GM12874 (cell line): Measurements from ENCODE around the gene ANKRD27.

Experiments
- CTCF ChIP-seq: IDR thresholded peaks from 2 replicates; pipeline ENCODE4 v1.5.1; 2011; ENCODE audit warnings: low read depth, mild to moderate bottlenecking, control low read depth, low read length, moderate library complexity; ENCODE audit not compliant: insufficient read depth

The ANKRD27 gene

GRCh38 chr19:32598022-32598421 is 77.0 kb downstream of the ANKRD27 start:
- TF ChIP-seq CTCF = no peak

- no peak for TF ChIP-seq CTCF
Measured at GRCh38 chr19:32595491-32595890, 79.5 kb downstream of the ANKRD27 start.

DNA sequence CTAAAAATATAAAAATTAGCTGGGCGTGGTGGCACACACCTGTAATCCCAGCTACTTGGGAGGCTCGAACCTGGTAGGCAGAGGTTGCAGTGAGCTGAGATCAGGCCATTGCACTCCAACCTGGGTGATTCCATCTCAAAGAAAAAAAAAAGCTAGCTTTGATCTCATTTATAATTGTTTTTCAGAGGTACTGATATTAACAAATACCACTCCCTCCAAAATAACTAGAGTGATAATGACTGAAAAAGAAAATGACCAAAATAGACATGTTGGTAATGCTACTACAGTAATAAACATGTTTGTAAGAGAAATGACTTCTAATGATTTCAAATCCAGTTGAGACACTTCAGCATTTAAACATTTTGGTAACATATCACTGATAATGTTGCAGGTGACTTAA is 81.0 kb downstream of the ANKRD27 start:
- TF ChIP-seq CTCF = no peak

DNA sequence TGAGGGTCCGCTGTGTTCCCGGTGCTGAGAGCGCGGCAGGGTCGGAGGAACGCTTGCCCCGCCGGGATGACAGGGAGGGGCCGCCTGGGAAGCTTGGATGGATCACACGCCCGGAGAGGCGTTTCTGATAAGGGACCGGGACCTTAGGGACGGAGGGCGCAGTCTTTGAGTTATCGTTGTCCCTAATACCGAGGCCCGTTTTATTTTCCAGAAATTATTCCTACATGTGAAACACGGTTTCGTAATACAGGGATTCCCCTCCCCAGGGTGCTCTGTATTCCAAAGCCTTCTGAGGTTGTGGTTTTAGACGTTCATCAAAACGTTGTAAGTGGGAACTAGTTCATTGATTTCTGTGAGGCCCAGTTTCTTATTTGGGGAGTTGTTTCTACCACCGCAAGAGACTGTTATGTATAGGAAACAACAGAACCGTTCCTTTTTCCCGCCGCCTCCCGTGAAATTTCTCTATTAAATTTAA is 93.2 kb downstream of the ANKRD27 start:
- TF ChIP-seq CTCF = no peak

GRCh38 chr19:32580901-32581704 is 93.9 kb downstream of the ANKRD27 start, which contains the start of gene PDCD5:
Gene PDCD5, plus strand, starts transcription at chr19:32581190. Its CDS starts 72 bp downstream, at chr19:32581262.
- TF ChIP-seq CTCF = no peak

- TF ChIP-seq CTCF = no peak
Measured at GRCh38 chr19:32580353-32580900, 94.6 kb downstream of the ANKRD27 start.

DNA sequence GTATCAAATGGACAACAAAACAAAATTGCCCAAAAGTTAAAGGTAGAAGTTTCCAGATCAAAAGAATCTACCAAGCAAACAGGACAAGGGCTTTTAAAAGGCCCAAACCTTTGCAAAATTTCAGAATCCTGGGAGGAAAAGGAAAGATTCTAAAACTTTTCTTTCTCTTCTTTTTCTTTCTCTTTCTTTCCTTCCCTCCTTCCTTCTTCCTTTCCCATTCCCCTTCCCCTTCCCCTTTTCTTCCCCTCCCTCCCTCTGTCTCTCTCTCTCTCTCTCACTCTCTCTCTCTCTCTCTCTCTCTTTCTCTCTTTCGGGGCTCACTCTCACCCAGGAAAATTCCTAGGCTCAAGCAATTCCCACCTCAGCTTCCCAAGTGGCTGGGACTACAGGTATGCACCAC is 98.2 kb downstream of the ANKRD27 start:
- TF ChIP-seq CTCF = no peak
